GM12891 (cell line): ENCODE data around the gene PDCD2L.

ENCODE experiments used
- PAX5 ChIP-seq: IDR thresholded peaks from 2 replicates; pipeline ENCODE4 v1.6.1; 2011; ENCODE audit warnings: low read length, moderate library complexity, mild to moderate bottlenecking; ENCODE audit not compliant: insufficient read depth, severe bottlenecking
- POLR2A ChIP-seq: IDR thresholded peaks from 2 replicates; pipeline ENCODE4 v1.6.1; 2011; ENCODE audit warnings: low read depth, low read length, control low read depth
- POLR2AphosphoS5 ChIP-seq: IDR thresholded peaks from 2 replicates; pipeline ENCODE4 v1.6.1; 2011; ENCODE audit warnings: low read depth, low read length, control low read depth
- SPI1 ChIP-seq: IDR thresholded peaks from 2 replicates; pipeline ENCODE4 v1.6.1; 2011; ENCODE audit warnings: low read depth, low read length, control low read depth
- TAF1 ChIP-seq: IDR thresholded peaks from 2 replicates; pipeline ENCODE4 v1.6.1; 2011; ENCODE audit warnings: low read depth, low read length, control low read depth

DNA sequence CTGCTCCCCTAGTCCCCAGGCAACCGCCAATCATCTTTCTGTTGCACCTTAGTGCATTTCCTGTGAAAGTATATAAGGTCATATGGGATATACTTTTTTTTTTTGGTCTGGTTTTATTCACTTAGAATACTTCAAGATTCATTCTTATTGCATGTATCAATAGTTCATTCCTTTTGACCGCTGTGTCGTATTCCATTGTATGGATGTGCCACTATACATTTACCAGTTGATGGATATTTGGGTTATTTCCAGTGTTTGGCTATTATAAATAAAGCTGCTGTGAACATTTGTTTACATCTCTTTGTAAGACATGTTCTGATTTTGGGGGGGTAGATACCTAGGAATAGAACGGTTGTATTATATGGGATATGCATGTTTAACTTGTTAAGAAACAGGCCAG, 14.1 kb downstream of the PDCD2L start:
- TF ChIP-seq POLR2AphosphoS5 (no peak), POLR2A (no peak), TAF1 (no peak), SPI1 (no peak), PAX5 (no peak)
